HEK293 (cell line): Measurements from ENCODE around the gene KIRREL3.

Source experiments
- CTCF ChIA-PET: fragments of 350-600 bp; formaldehyde crosslinking; extraction: SDS; loops from one replicate; lab custom pipeline; 2021; ENCODE audit warnings: antibody characterized with exemption; lab: Yijun Ruan, JAX
- POLR2A ChIA-PET: fragments of 300-600 bp; formaldehyde crosslinking; extraction: SDS; loops from one replicate; lab custom pipeline; 2020; ENCODE audit warnings: antibody characterized with exemption, inconsistent platforms; lab: Yijun Ruan, JAX
- H3K27ac ChIP-seq: fragments of 200-500 bp; sonication (Bioruptor generic); 2 replicates; pipeline ENCODE4 v1.5.1; 2014; ENCODE audit warnings: low read depth, low read length, control low read depth, inconsistent platforms; ENCODE audit errors: extremely low read depth
- H3K36me3 ChIP-seq, 2 experiments: fragments of 200-500 bp in 1 of 2; sonication (Bioruptor generic) in 1 of 2; 1 replicate in 1 of 2; 2 replicates in 1 of 2; pipeline ENCODE4 v1.5.1; 2014 to 2017; ENCODE audit warnings: inconsistent platforms in 2 of 2, low read length in 2 of 2; ENCODE audit not compliant: control insufficient read depth in 2 of 2, insufficient read depth in 1 of 2
- H3K4me1 ChIP-seq: fragments of 200-500 bp; sonication (Bioruptor generic); 2 replicates; pipeline ENCODE4 v1.5.1; 2014; ENCODE audit warnings: mild to moderate bottlenecking, low read length, inconsistent platforms; ENCODE audit not compliant: control insufficient read depth, insufficient read depth
- H3K4me3 ChIP-seq: 2 replicates; pipeline ENCODE4 v1.5.1; 2011; ENCODE audit warnings: low read depth, mild to moderate bottlenecking, control low read depth, low read length, moderate library complexity
- H3K9me3 ChIP-seq: fragments of 200-500 bp; sonication (Bioruptor generic); 2 replicates; pipeline ENCODE4 v1.5.1; 2014; ENCODE audit warnings: low read depth, low read length, inconsistent platforms; ENCODE audit not compliant: control insufficient read depth, insufficient read depth
- BCL11A ChIP-seq: fragments of 450-650 bp; formaldehyde crosslinking; IDR thresholded peaks from 2 replicates; pipeline ENCODE4 v1.5.1; 2016; ENCODE audit warnings: low read depth, missing biosample characterization, missing genetic modification characterization
- BCL11B ChIP-seq: fragments of 450-650 bp; formaldehyde crosslinking; IDR thresholded peaks from 2 replicates; pipeline ENCODE4 v1.5.1; 2016; ENCODE audit warnings: low read depth, missing biosample characterization, missing genetic modification characterization
- BCL6B ChIP-seq: fragments of 450-650 bp; formaldehyde crosslinking; IDR thresholded peaks from 2 replicates; pipeline ENCODE4 v1.5.1; 2017; ENCODE audit warnings: missing biosample characterization, missing genetic modification characterization
- GLIS1 ChIP-seq: fragments of 450-650 bp; formaldehyde crosslinking; IDR thresholded peaks from 2 replicates; pipeline ENCODE4 v1.5.1; 2016; ENCODE audit warnings: missing biosample characterization, missing genetic modification characterization
- OSR2 ChIP-seq: fragments of 450-650 bp; formaldehyde crosslinking; IDR thresholded peaks from 2 replicates; pipeline ENCODE4 v1.5.1; 2016; ENCODE audit warnings: missing biosample characterization, missing genetic modification characterization
- PRDM1 ChIP-seq: fragments of 450-650 bp; formaldehyde crosslinking; IDR thresholded peaks from 2 replicates; pipeline ENCODE4; 2016; ENCODE audit warnings: missing biosample characterization, missing genetic modification characterization
- SP3 ChIP-seq: fragments of 450-650 bp; formaldehyde crosslinking; IDR thresholded peaks from 2 replicates; pipeline ENCODE4 v1.5.1; 2016; ENCODE audit warnings: missing biosample characterization, missing genetic modification characterization
- TRIM28 ChIP-seq: IDR thresholded peaks from 2 replicates; pipeline ENCODE4 v1.6.1; 2011; ENCODE audit warnings: low read length, control low read depth, borderline replicate concordance
- WT1 ChIP-seq: fragments of 450-650 bp; formaldehyde crosslinking; IDR thresholded peaks from 2 replicates; pipeline ENCODE4 v1.5.1; 2016; ENCODE audit warnings: missing biosample characterization, missing genetic modification characterization
- ZBTB8A ChIP-seq: fragments of 450-650 bp; formaldehyde crosslinking; IDR thresholded peaks from 2 replicates; pipeline ENCODE4 v1.5.1; 2016; ENCODE audit warnings: missing biosample characterization, missing genetic modification characterization
- ZFP41 ChIP-seq: fragments of 450-650 bp; formaldehyde crosslinking; IDR thresholded peaks from 2 replicates; pipeline ENCODE4 v1.5.1; 2016; ENCODE audit warnings: missing biosample characterization, missing genetic modification characterization, borderline replicate concordance
- ZIC2 ChIP-seq: fragments of 450-650 bp; formaldehyde crosslinking; IDR thresholded peaks from 2 replicates; pipeline ENCODE4 v1.5.1; 2016; ENCODE audit warnings: missing biosample characterization, missing genetic modification characterization
- ZNF140 ChIP-seq: fragments of 450-650 bp; formaldehyde crosslinking; IDR thresholded peaks from 2 replicates; pipeline ENCODE4 v1.5.1; 2016; ENCODE audit warnings: missing biosample characterization, missing genetic modification characterization
- ZNF202 ChIP-seq: fragments of 450-650 bp; formaldehyde crosslinking; IDR thresholded peaks from 2 replicates; pipeline ENCODE4 v1.5.1; 2016; ENCODE audit warnings: missing biosample characterization, missing genetic modification characterization, borderline replicate concordance
- ZNF211 ChIP-seq: fragments of 450-650 bp; formaldehyde crosslinking; IDR thresholded peaks from 2 replicates; pipeline ENCODE4 v1.5.1; 2016; ENCODE audit warnings: low read depth, missing biosample characterization, missing genetic modification characterization
- ZNF311 ChIP-seq: fragments of 450-650 bp; formaldehyde crosslinking; IDR thresholded peaks from 2 replicates; pipeline ENCODE4 v1.5.1; 2017; ENCODE audit warnings: missing biosample characterization, missing genetic modification characterization, borderline replicate concordance
- ZNF423 ChIP-seq: fragments of 450-650 bp; formaldehyde crosslinking; IDR thresholded peaks from 2 replicates; pipeline ENCODE4 v1.5.1; 2016; ENCODE audit warnings: missing biosample characterization, missing genetic modification characterization
- ZNF433 ChIP-seq: fragments of 450-650 bp; formaldehyde crosslinking; IDR thresholded peaks from 2 replicates; pipeline ENCODE4 v1.5.1; 2016; ENCODE audit warnings: missing biosample characterization, missing genetic modification characterization, low read depth
- ZNF449 ChIP-seq: fragments of 450-650 bp; formaldehyde crosslinking; IDR thresholded peaks from 2 replicates; pipeline ENCODE4 v1.5.1; 2017; ENCODE audit warnings: missing biosample characterization, mild to moderate bottlenecking, missing genetic modification characterization, moderate library complexity
- ZNF600 ChIP-seq: fragments of 450-650 bp; formaldehyde crosslinking; IDR thresholded peaks from 2 replicates; pipeline ENCODE4 v1.5.1; 2016; ENCODE audit warnings: missing biosample characterization, missing genetic modification characterization
- ZNF639 ChIP-seq: fragments of 450-650 bp; formaldehyde crosslinking; IDR thresholded peaks from 2 replicates; pipeline ENCODE4 v1.5.1; 2016; ENCODE audit warnings: missing biosample characterization, missing genetic modification characterization
- ZNF664 ChIP-seq: fragments of 450-650 bp; formaldehyde crosslinking; IDR thresholded peaks from 2 replicates; pipeline ENCODE4 v1.5.1; 2016; ENCODE audit warnings: missing biosample characterization, missing genetic modification characterization
- ZNF701 ChIP-seq: fragments of 450-650 bp; formaldehyde crosslinking; IDR thresholded peaks from 2 replicates; pipeline ENCODE4 v1.5.1; 2016; ENCODE audit warnings: missing biosample characterization, missing genetic modification characterization
- ZNF777 ChIP-seq: fragments of 450-650 bp; formaldehyde crosslinking; IDR thresholded peaks from 2 replicates; pipeline ENCODE4 v1.5.1; 2017; ENCODE audit warnings: missing biosample characterization, missing genetic modification characterization, borderline replicate concordance
- ZSCAN4 ChIP-seq: fragments of 450-650 bp; formaldehyde crosslinking; IDR thresholded peaks from 2 replicates; pipeline ENCODE4 v1.5.1; 2017; ENCODE audit warnings: missing biosample characterization, missing genetic modification characterization
- TF ChIP-seq, protein P1 (sequence below): sonication (generic); formaldehyde crosslinking; IDR thresholded peaks from 2 replicates; pipeline ENCODE4 v1.8.1; 2022; ENCODE audit warnings: mild to moderate bottlenecking, moderate library complexity, missing genetic modification reagents

The KIRREL3 gene

GRCh38 chr11:126701520-126701897 lies 299.1 kb downstream of the KIRREL3 start (continued):
- TF ChIP-seq ZNF202 (tag by site-specific recombination) (no peak), ZFP41 (tag by site-specific recombination) (no peak), ZIC2 (tag by site-specific recombination) (no peak), ZNF777 (tag by site-specific recombination) (no peak), BCL11A (no peak), ZNF423 (tag by site-specific recombination) (no peak), WT1 (no peak)

GRCh38 chr11:126700768-126701519 lies 299.6 kb downstream of the KIRREL3 start:
- CTCF ChIA-PET: interaction anchor here (0.9 kb wide), 1 partner anchor 52 kb away, joined by 3 read pairs; no protein-coding TSS in a partner anchor

DNA sequence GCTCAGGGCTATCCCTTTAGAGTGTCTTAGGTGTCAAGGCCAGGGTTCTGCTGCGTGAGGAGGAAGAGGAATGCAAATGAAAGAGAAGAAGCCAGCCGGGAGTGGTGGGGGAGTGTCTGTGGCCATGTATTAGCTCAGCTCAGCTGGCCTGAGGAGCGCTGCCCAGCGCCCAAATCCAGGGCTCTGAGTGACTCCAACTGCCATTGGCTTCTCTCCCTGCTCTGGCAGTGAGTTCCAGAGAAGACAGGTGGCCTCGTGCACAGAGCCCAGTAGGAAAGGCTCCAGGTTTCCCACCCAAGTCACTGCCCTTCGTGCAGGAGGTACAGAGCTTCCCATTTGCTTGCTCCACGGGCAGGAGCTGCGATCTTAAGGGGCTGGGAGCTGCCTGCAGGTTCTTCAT lies 302.0 kb downstream of the KIRREL3 start:
- no peaks in the 10 kb centered on the region for H3K9me3 ChIP-seq
- no peak overlapping the region for H3K27ac ChIP-seq
- no peaks in the 10 kb centered on the region for H3K4me1 ChIP-seq
- CTCF ChIA-PET: interaction anchor here (0.6 to 1.8 kb wide), 2 partner anchors 17 to 29 kb away, joined by 3 to 9 read pairs; no protein-coding TSS in a partner anchor
- no peaks in the 10 kb centered on the region for H3K36me3 ChIP-seq
- POLR2A ChIA-PET: no interaction called here
- H3K4me3 ChIP-seq: no peak overlapping the region
- TF ChIP-seq ZNF311 (no peak), BCL11B (tag by site-specific recombination) (no peak), ZSCAN4 (tag by site-specific recombination) (no peak), SP3 (no peak), ZNF423 (tag by site-specific recombination) (no peak), TRIM28 (no peak), ZNF639 (tag by site-specific recombination) (no peak), OSR2 (tag by site-specific recombination) (no peak), PRDM1 (no peak), ZNF664 (no peak), ZNF600 (tag by site-specific recombination) (no peak), ZBTB8A (tag by site-specific recombination) (no peak), GLIS1 (tag by site-specific recombination) (no peak), ZNF433 (tag by site-specific recombination) (no peak)
- TF ChIP-seq, protein P1, sequence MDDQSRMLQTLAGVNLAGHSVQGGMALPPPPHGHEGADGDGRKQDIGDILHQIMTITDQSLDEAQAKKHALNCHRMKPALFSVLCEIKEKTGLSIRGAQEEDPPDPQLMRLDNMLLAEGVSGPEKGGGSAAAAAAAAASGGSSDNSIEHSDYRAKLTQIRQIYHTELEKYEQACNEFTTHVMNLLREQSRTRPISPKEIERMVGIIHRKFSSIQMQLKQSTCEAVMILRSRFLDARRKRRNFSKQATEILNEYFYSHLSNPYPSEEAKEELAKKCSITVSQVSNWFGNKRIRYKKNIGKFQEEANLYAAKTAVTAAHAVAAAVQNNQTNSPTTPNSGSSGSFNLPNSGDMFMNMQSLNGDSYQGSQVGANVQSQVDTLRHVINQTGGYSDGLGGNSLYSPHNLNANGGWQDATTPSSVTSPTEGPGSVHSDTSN (CRISPR knock-in tag): no peak

More at GRCh38 chr11:126700768-126701519, 299.6 kb downstream of the KIRREL3 start:
- POLR2A ChIA-PET: no interaction called here
- H3K4me1 ChIP-seq: no peaks in the 10 kb centered on the region
- TF ChIP-seq ZNF449 (tag by site-specific recombination) (no peak), ZNF140 (tag by site-specific recombination) (no peak), BCL6B (tag by site-specific recombination) (no peak), ZNF701 (no peak), ZNF211 (no peak)
- no peaks in the 10 kb centered on the region for H3K9me3 ChIP-seq
- H3K27ac ChIP-seq: no peak overlapping the region
- H3K36me3 ChIP-seq: no peaks in the 10 kb centered on the region
- no peak overlapping the region for H3K4me3 ChIP-seq
